HEK293 (cell line): ENCODE results near the gene ADAMTS9.

Experiments used
- CTCF ChIP-seq: fragments of 450-650 bp; formaldehyde crosslinking; IDR thresholded peaks from 2 replicates; pipeline ENCODE4 v1.5.1; 2016; ENCODE audit warnings: missing biosample characterization, missing genetic modification characterization
- ELK4 ChIP-seq: IDR thresholded peaks from 2 replicates; pipeline ENCODE4 v1.6.1; 2011; ENCODE audit warnings: mild to moderate bottlenecking, low read depth, low read length, borderline replicate concordance
- REPIN1 ChIP-seq: fragments of 450-650 bp; formaldehyde crosslinking; IDR thresholded peaks from 2 replicates; pipeline ENCODE4 v1.5.1; 2017; ENCODE audit warnings: missing biosample characterization, missing genetic modification characterization, low read depth
- ZFP3 ChIP-seq: fragments of 450-650 bp; formaldehyde crosslinking; IDR thresholded peaks from 2 replicates; pipeline ENCODE4 v1.5.1; 2016; ENCODE audit warnings: low read depth, missing biosample characterization, missing genetic modification characterization
- ZNF341 ChIP-seq: fragments of 450-650 bp; formaldehyde crosslinking; IDR thresholded peaks from 2 replicates; pipeline ENCODE4; 2016; ENCODE audit warnings: low read depth, missing biosample characterization, missing genetic modification characterization
- ZSCAN30 ChIP-seq: fragments of 450-650 bp; IDR thresholded peaks from 2 replicates; pipeline ENCODE4 v1.5.1; 2018; ENCODE audit warnings: missing biosample characterization, mild to moderate bottlenecking, missing genetic modification characterization, moderate library complexity
- TF ChIP-seq, protein P1 (sequence below): fragments of 450-650 bp; formaldehyde crosslinking; IDR thresholded peaks from 2 replicates; pipeline ENCODE4 v1.5.1; 2016; ENCODE audit warnings: missing biosample characterization, missing genetic modification characterization

DNA sequence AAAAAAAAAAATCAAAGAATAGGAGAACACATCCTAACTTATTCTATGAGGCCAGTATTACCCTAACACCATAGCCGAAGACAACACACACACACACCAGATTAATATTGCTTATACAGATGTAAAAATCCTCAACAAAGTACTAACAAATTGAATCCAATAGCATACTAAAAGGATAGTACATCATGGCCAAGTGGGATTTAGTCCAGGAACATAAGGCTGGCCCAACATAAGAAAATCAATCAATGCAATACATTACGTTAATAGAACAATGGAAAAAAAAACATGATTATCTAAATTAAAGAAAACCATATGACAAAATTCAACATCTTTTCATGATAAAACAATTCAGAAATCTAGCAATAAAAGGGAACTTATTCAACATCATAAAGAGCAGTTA, 79.1 kb downstream of the ADAMTS9 start:
- TF ChIP-seq CTCF (tag by site-specific recombination): no peak
- TF ChIP-seq ZNF341 (tag by site-specific recombination): no peak
- TF ChIP-seq REPIN1 (tag by site-specific recombination): no peak
- no peak for TF ChIP-seq ZSCAN30 (tag by site-specific recombination)
- no peak for TF ChIP-seq ZFP3 (tag by site-specific recombination)
- TF ChIP-seq, protein P1, sequence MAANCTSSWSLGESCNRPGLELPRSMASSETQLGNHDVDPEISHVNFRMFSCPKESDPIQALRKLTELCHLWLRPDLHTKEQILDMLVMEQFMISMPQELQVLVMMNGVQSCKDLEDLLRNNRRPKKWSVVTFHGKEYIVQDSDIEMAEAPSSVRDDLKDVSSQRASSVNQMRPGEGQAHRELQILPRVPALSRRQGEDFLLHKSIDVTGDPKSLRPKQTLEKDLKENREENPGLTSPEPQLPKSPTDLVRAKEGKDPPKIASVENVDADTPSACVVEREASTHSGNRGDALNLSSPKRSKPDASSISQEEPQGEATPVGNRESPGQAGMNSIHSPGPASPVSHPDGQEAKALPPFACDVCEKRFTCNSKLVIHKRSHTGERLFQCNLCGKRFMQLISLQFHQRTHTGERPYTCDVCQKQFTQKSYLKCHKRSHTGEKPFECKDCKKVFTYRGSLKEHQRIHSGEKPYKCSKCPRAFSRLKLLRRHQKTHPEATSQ (tag by site-specific recombination): no peak
- no peak for TF ChIP-seq ELK4
